HepG2 (cell line): ENCODE results near the gene RAP2A. TPM values are rescaled to one million over a fixed set of nuclear protein-coding genes. Genes with fewer than 3 reads are reported as not detected.

Source experiments
- CBX1 ChIP-seq: IDR thresholded peaks from one replicate; pipeline ENCODE4 v1.6.1; 2016; ENCODE audit warnings: antibody characterized with exemption, low read depth
- CREB1 ChIP-seq, 2 experiments: fragments of 450-650 bp in 1 of 2; IDR thresholded peaks; 2 replicates each; pipeline ENCODE4 v1.6.1; 2016 to 2017; ENCODE audit warnings: control low read depth in 1 of 2, mild to moderate bottlenecking in 1 of 2, missing compliant biosample characterization in 1 of 2, missing genetic modification characterization in 1 of 2
- FOXA3 ChIP-seq: IDR thresholded peaks from 2 replicates; pipeline ENCODE4 v1.6.1; 2016; ENCODE audit warnings: missing genetic modification reagents, missing compliant biosample characterization
- FOXM1 ChIP-seq: sonication (generic); formaldehyde crosslinking; IDR thresholded peaks from 2 replicates; pipeline ENCODE4 v1.5.0; 2020; ENCODE audit warnings: missing genetic modification reagents
- GATAD1 ChIP-seq: IDR thresholded peaks from 2 replicates; pipeline ENCODE4 v1.6.1; 2016; ENCODE audit warnings: missing genetic modification reagents, missing compliant biosample characterization
- GATAD2A ChIP-seq: IDR thresholded peaks from 2 replicates; pipeline ENCODE4 v1.6.1; 2016
- HES4 ChIP-seq: sonication (generic); formaldehyde crosslinking; IDR thresholded peaks from 2 replicates; pipeline ENCODE4 v1.9.0; 2021; ENCODE audit warnings: mild to moderate bottlenecking, missing genetic modification reagents, borderline replicate concordance
- IKZF5 ChIP-seq: IDR thresholded peaks from 2 replicates; pipeline ENCODE4 v1.6.1; 2018; ENCODE audit warnings: missing genetic modification reagents, mild to moderate bottlenecking, missing compliant biosample characterization
- KLF9 ChIP-seq: IDR thresholded peaks from 2 replicates; pipeline ENCODE4 v1.6.1; 2016; ENCODE audit warnings: low read depth
- KMT2A ChIP-seq: sonication (generic); formaldehyde crosslinking; IDR thresholded peaks from 2 replicates; pipeline ENCODE4 v1.4.0; 2020; ENCODE audit warnings: missing genetic modification reagents
- NONO ChIP-seq, 2 experiments: fragments of 450-650 bp in 1 of 2; sonication (generic) in 1 of 2; formaldehyde crosslinking in 1 of 2; IDR thresholded peaks in 1 of 2; conservative IDR thresholded peaks in 1 of 2; 2 replicates each; pipeline versions ENCODE4 v1.6.1 to v1.8.0; 2017 to 2022; ENCODE audit warnings: mild to moderate bottlenecking in 1 of 2, missing genetic modification reagents in 1 of 2, moderate library complexity in 1 of 2
- PHF20 ChIP-seq: sonication (generic); formaldehyde crosslinking; IDR thresholded peaks from 2 replicates; pipeline ENCODE4 v1.5.0; 2020; ENCODE audit warnings: mild to moderate bottlenecking, missing genetic modification reagents
- REXO4 ChIP-seq: sonication (generic); formaldehyde crosslinking; IDR thresholded peaks from 2 replicates; pipeline ENCODE4 v1.8.0; 2022; ENCODE audit warnings: missing genetic modification reagents, mild to moderate bottlenecking, borderline replicate concordance
- TEAD2 ChIP-seq: sonication (generic); formaldehyde crosslinking; IDR thresholded peaks from 2 replicates; pipeline ENCODE4 v1.9.0; 2021; ENCODE audit warnings: missing genetic modification reagents
- TOPORS ChIP-seq: sonication (generic); formaldehyde crosslinking; IDR thresholded peaks from 2 replicates; pipeline ENCODE4 v1.8.0; 2023; ENCODE audit warnings: mild to moderate bottlenecking, missing genetic modification reagents
- ZBTB2 ChIP-seq: sonication (generic); formaldehyde crosslinking; IDR thresholded peaks from 2 replicates; pipeline ENCODE4 v1.8.0; 2022; ENCODE audit warnings: low read depth, missing genetic modification reagents
- ZBTB4 ChIP-seq: sonication (generic); formaldehyde crosslinking; IDR thresholded peaks from 2 replicates; pipeline ENCODE4 v1.4.0; 2020; ENCODE audit warnings: missing genetic modification reagents, mild to moderate bottlenecking, borderline replicate concordance
- ZBTB42 ChIP-seq: sonication (generic); formaldehyde crosslinking; IDR thresholded peaks from 2 replicates; pipeline ENCODE4 v1.5.0; 2020; ENCODE audit warnings: mild to moderate bottlenecking, missing genetic modification reagents
- ZNF451 ChIP-seq: sonication (generic); formaldehyde crosslinking; IDR thresholded peaks from 2 replicates; pipeline ENCODE4 v1.5.0; 2020; ENCODE audit warnings: mild to moderate bottlenecking, missing genetic modification reagents
- ZNF496 ChIP-seq: sonication (generic); formaldehyde crosslinking; IDR thresholded peaks from 2 replicates; pipeline ENCODE4 v1.8.1; 2023; ENCODE audit warnings: mild to moderate bottlenecking, moderate library complexity, missing genetic modification reagents; ENCODE audit not compliant: insufficient replicate concordance
- ZNF562 ChIP-seq: sonication (generic); formaldehyde crosslinking; IDR thresholded peaks from 2 replicates; pipeline ENCODE4 v1.8.0; 2022; ENCODE audit warnings: missing genetic modification reagents, borderline replicate concordance
- ZNF784 ChIP-seq: sonication (generic); formaldehyde crosslinking; IDR thresholded peaks from 2 replicates; pipeline ENCODE4 v1.5.1; 2020; ENCODE audit warnings: missing genetic modification reagents, mild to moderate bottlenecking, borderline replicate concordance
- polyA plus RNA-seq, 8 experiments: library from polyadenylated mRNA; depleted of rRNA in 3 of 8; stranded (reverse) in 7 of 8; unstranded in 1 of 8; fragments of >200 nt; fragmentation: Illumina TruSeq in 4 of 8; extraction: Trizol in 4 of 8; gene quantifications; 2 replicates each; pipeline versions ENCODE4 v1.2.1 to v1.2.3, GENCODE V29; 2011 to 2016; ENCODE audit warnings: low read depth in 4 of 8, missing spikeins in 1 of 8, mixed read lengths in 1 of 8; ENCODE audit not compliant: insufficient read depth in 1 of 8
- total RNA-seq, 5 experiments: library from RNA; depleted of rRNA; stranded (reverse); fragments of >200 nt; fragmentation: Illumina TruSeq; extraction: Trizol; gene quantifications; 2 replicates each; pipeline ENCODE4 v1.2.3, GENCODE V29; 2016; ENCODE audit warnings: low read depth in 1 of 5
- TF ChIP-seq, protein P1 (sequence below): IDR thresholded peaks from 2 replicates; pipeline ENCODE4 v1.6.1; 2016; ENCODE audit warnings: control low read depth

Gene RAP2A
- total and polyA plus RNA-seq, 2 of the 13 experiments (the other 11 are each of a cell fraction or from before 2014, with no cell fraction given): 9.9 to 23.1 TPM

GRCh38 chr13:97433727-97434396 lies at the start of gene RAP2A (continued):
- TF ChIP-seq ZBTB4 (CRISPR knock-in tag): no peak
- no peak; the same call in 1 of the 2 replicates for TF ChIP-seq ZNF451 (CRISPR knock-in tag)
- TF ChIP-seq TOPORS: no peak
- TF ChIP-seq PHF20 (CRISPR knock-in tag): 0 out of 2 replicates have a peak, but pooled peaks have one; percentile 3
- no peak for TF ChIP-seq REXO4 (CRISPR knock-in tag)
- TF ChIP-seq ZNF784 (CRISPR knock-in tag): no peak
- no peak for TF ChIP-seq HES4
- TF ChIP-seq CBX1: no peak
- TF ChIP-seq KLF9: no peak
- no peak for TF ChIP-seq FOXM1
- no peak for TF ChIP-seq IKZF5 (CRISPR knock-in tag)
- no peak for TF ChIP-seq ZNF496
- no peak for TF ChIP-seq GATAD2A (CRISPR knock-in tag)
- no peak for TF ChIP-seq CREB1 (IDR thresholded peaks at IDR 0.05)
- no peak for TF ChIP-seq CREB1 (CRISPR knock-in tag; IDR thresholded peaks at IDR 0.05)
- TF ChIP-seq NONO (IDR thresholded peaks at IDR 0.05): no peak
- 0 out of 2 replicates have a peak, but pooled peaks have one; percentile 34 for TF ChIP-seq NONO (CRISPR knock-in tag; conservative IDR thresholded peaks at IDR 0.05)
- no peak for TF ChIP-seq KMT2A
- no peak for TF ChIP-seq TEAD2 (CRISPR knock-in tag)
- TF ChIP-seq, protein P1, sequence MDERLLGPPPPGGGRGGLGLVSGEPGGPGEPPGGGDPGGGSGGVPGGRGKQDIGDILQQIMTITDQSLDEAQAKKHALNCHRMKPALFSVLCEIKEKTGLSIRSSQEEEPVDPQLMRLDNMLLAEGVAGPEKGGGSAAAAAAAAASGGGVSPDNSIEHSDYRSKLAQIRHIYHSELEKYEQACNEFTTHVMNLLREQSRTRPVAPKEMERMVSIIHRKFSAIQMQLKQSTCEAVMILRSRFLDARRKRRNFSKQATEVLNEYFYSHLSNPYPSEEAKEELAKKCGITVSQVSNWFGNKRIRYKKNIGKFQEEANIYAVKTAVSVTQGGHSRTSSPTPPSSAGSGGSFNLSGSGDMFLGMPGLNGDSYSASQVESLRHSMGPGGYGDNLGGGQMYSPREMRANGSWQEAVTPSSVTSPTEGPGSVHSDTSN (CRISPR knock-in tag): no peak
- no peak for TF ChIP-seq ZBTB42 (CRISPR knock-in tag)
- peak; percentile 58; the same call in 1 of the 2 replicates for TF ChIP-seq GATAD1 (CRISPR knock-in tag)
- peak; percentile 39; the same call in 1 of the 2 replicates for TF ChIP-seq ZBTB2 (CRISPR knock-in tag)
- TF ChIP-seq ZNF562 (CRISPR knock-in tag): no peak
- 0 out of 2 replicates have a peak, but pooled peaks have one; percentile 56 for TF ChIP-seq FOXA3 (CRISPR knock-in tag)
